Activated naive CD8-positive, alpha-beta T cell treated with anti-CD3 and anti-CD28 coated beads, Interleukin-2, amount 50 U/mL, for 24 hours (primary cell): ENCODE data around the gene GSN.

Source experiments
- ATAC-seq: fragments of 150-1000 bp; cut with Tn5 transposase; one replicate; pipeline ENCODE4 v1.10.0; 2021
- DNase-seq: peaks from one replicate; pipeline ENCODE4 v3.0.0; 2021
- H3K27ac Mint-ChIP-seq: one replicate; pipeline ENCODE4 v1.8.0; 2021; ENCODE audit warnings: mild to moderate bottlenecking, mixed read lengths
- H3K27me3 Mint-ChIP-seq: one replicate; pipeline ENCODE4 v1.8.0; 2021; ENCODE audit warnings: mixed read lengths
- H3K36me3 Mint-ChIP-seq: one replicate; pipeline ENCODE4 v1.8.0; 2021; ENCODE audit warnings: low read depth, mixed read lengths
- H3K4me1 Mint-ChIP-seq: one replicate; pipeline ENCODE4 v1.8.0; 2021; ENCODE audit warnings: mixed read lengths
- H3K4me3 Mint-ChIP-seq: one replicate; pipeline ENCODE4 v1.8.0; 2021; ENCODE audit warnings: mild to moderate bottlenecking, moderate library complexity, mixed read lengths
- H3K9me3 Mint-ChIP-seq: one replicate; pipeline ENCODE4 v1.8.0; 2021; ENCODE audit warnings: mixed read lengths

GSN gene

GRCh38 chr9:121296213-121297127, 28.5 kb downstream of the GSN start:
- Mint-ChIP-seq H3K27me3 (peaks cover 21% of the 10 kb centered on the region), H3K27ac (no peak overlapping the region), H3K4me1 (peaks cover 16% of the 10 kb centered on the region), H3K4me3 (no peak overlapping the region), H3K36me3 (no peaks in the 10 kb centered on the region), H3K9me3 (no peaks in the 10 kb centered on the region)
- DNase-seq (no peak), ATAC-seq (no peak)

DNA sequence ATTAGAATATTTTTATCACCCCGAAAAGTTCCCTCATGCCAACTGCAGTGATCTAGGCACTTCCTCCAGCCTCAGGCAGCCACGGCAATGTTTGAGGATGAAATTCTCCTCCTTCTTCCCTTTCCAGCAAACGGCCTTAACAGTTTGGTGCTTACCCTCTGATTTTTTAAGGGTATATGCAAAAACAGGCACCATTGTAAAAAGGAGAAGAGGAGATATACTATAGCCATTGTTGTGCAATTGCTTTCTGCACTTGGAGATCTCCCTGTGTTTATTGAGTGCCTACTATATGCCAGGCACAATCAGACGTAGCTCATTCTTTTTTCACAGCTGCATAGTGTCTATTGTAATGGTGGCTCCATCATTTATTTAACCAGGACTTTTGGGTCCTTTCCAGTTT, 29.4 kb downstream of the GSN start:
- Mint-ChIP-seq H3K9me3 (no peaks in the 10 kb centered on the region), H3K27ac (no peak overlapping the region), H3K4me3 (no peak overlapping the region), H3K27me3 (peaks cover 21% of the 10 kb centered on the region), H3K4me1 (peaks cover 16% of the 10 kb centered on the region), H3K36me3 (no peaks in the 10 kb centered on the region)
- ATAC-seq (no peak), DNase-seq (no peak)

GRCh38 chr9:121298016-121298538, 30.1 kb downstream of the GSN start:
- H3K27ac Mint-ChIP-seq, result no peak overlapping the region
- H3K4me3 Mint-ChIP-seq, result no peak overlapping the region

DNA sequence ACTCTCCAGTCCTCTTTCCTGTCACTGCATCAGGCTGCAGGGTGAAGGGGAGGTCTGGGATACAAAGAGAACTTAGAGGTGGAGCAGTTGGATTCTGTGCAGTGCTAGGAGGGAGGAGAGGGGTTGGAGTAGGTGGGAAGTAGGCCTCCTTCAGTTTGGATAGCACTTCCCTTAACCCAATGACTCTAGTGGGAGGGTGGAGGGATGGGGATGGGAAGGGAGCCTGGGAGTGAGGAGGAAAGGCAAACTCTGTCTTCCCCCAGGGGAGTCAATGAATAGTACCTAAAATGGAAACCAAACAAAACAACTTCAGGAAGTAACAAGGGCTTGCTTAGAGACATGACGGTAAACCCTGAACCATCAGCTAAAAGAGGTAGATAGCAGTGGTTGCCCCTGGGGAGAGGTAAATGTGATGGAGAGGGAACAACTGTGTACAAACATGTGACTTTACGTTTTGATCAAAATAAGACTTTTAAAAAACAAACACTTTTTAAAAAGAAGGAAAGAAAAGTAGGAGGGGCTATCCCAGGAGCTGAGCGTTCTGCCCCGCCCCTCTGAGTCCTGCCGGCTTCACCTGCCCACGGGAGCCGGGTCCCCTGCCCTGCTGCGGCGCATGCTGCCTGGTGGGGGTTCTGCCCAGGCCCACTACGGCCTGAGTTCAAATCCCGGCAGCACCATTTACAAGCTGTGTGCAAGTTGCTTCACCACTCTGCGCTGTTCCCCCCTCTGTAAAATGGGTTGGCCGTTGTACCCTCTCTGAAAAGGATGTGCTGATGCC, 30.9 kb downstream of the GSN start:
- ATAC-seq, result no peak
- H3K27ac Mint-ChIP-seq, result no peak overlapping the region

More at GRCh38 chr9:121298016-121298538, 30.1 kb downstream of the GSN start:
- Mint-ChIP-seq H3K27me3 (peaks cover 21% of the 10 kb centered on the region), H3K36me3 (no peaks in the 10 kb centered on the region), H3K4me1 (peaks cover 16% of the 10 kb centered on the region), H3K9me3 (no peaks in the 10 kb centered on the region)
- no peak for DNase-seq
- ATAC-seq, result no peak

GRCh38 chr9:121299467-121300282, 31.7 kb downstream of the GSN start:
- H3K36me3 Mint-ChIP-seq, result no peaks in the 10 kb centered on the region
- H3K27me3 Mint-ChIP-seq, result peaks cover 21% of the 10 kb centered on the region
- H3K4me3 Mint-ChIP-seq, result peak overlapping the region; percentile 74
- H3K27ac Mint-ChIP-seq, result peak overlapping the region; percentile 1
- no peaks in the 10 kb centered on the region for H3K9me3 Mint-ChIP-seq
- ATAC-seq (peak; percentile 48), DNase-seq (peak; percentile 18)
- H3K4me1 Mint-ChIP-seq, result peaks cover 16% of the 10 kb centered on the region

More for the DNA sequence above, 30.9 kb downstream of the GSN start:
- Mint-ChIP-seq H3K36me3 (no peaks in the 10 kb centered on the region), H3K4me1 (peaks cover 16% of the 10 kb centered on the region), H3K9me3 (no peaks in the 10 kb centered on the region), H3K27me3 (peaks cover 21% of the 10 kb centered on the region), H3K4me3 (peak overlapping the region; percentile 48)
- DNase-seq, result no peak

DNA sequence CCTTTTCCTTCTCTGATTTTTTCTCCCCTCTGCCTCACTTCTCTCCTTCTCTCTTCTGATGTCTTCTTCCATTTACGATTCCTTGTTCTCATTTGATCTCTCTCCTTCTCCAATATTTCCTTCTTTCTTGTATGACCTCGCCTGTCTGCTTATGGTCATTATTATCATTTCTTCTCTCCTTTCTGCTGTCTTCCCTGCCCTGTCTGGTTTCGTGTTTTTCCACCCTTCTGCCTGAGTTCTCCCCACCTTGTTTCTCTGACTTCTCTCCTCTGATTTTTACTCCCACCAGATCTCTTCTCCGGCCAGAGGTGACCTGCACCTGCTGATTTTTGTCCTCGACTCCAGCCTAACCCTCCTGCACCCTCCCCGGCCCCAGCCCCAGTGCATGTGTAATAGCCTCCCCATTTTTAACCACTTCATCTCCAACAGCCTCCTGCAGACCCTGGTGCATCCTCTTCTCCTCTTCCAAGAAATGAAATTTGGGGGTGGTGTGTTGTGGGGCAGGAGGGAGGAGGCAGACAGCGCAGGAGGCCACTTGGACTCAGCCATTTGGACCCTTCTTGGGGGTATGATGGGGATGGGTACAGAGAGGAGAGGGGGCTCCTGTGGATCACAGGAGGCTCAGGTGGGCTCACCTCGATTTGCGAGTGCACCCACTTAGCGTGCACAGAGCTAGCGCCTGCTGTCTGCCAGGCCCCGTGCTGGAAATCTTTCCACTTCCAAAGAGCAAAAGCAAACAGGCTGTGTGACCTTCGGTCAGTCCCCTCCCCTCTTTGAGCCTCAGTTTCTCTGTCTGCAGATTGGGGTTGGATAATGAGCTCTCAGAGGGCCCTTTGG, 32.5 kb downstream of the GSN start:
- H3K36me3 Mint-ChIP-seq, result no peaks in the 10 kb centered on the region
- peak overlapping the region; percentile 74 for H3K4me3 Mint-ChIP-seq
- H3K4me1 Mint-ChIP-seq, result peaks cover 16% of the 10 kb centered on the region
- H3K9me3 Mint-ChIP-seq, result no peaks in the 10 kb centered on the region
- no peak for DNase-seq
- peak overlapping the region; percentile 1 for H3K27ac Mint-ChIP-seq
- peaks cover 21% of the 10 kb centered on the region for H3K27me3 Mint-ChIP-seq
- no peak for ATAC-seq

- Mint-ChIP-seq H3K4me1 (peaks cover 16% of the 10 kb centered on the region), H3K36me3 (no peaks in the 10 kb centered on the region), H3K27ac (no peak overlapping the region), H3K27me3 (peaks cover 21% of the 10 kb centered on the region), H3K4me3 (no peak overlapping the region), H3K9me3 (no peaks in the 10 kb centered on the region)
- DNase-seq, result no peak
- ATAC-seq, result no peak
Observed at GRCh38 chr9:121301881-121302286, 33.9 kb downstream of the GSN start.

DNA sequence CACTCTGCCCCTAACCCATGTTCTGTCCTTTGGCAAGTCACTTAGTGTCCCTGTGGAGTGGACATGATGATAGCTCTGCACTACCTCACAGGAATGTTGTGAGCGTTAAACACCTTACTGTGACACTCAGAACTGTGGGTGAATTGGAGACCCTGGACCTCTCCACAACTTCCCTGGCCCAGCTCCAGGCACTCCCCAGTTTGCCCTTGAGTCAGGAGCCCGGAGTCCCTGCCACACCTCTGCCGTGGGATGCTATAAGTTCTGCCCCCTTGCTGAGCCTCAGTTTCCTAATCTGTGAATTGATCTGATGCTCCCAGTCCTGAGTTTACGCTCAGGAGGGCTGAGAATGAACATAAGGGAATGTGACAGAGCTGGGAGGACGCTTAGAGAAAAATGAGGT, 34.4 kb downstream of the GSN start:
- peaks cover 21% of the 10 kb centered on the region for H3K27me3 Mint-ChIP-seq
- DNase-seq, result no peak
- no peak overlapping the region for H3K27ac Mint-ChIP-seq
- H3K36me3 Mint-ChIP-seq, result no peaks in the 10 kb centered on the region
- no peak for ATAC-seq
- no peaks in the 10 kb centered on the region for H3K9me3 Mint-ChIP-seq
- H3K4me3 Mint-ChIP-seq, result no peak overlapping the region
- H3K4me1 Mint-ChIP-seq, result peaks cover 16% of the 10 kb centered on the region

GRCh38 chr9:121302786-121303185, 34.8 kb downstream of the GSN start:
- Mint-ChIP-seq H3K4me1 (peaks cover 16% of the 10 kb centered on the region), H3K36me3 (no peaks in the 10 kb centered on the region), H3K27ac (no peak overlapping the region), H3K9me3 (no peaks in the 10 kb centered on the region), H3K4me3 (no peak overlapping the region), H3K27me3 (peaks cover 21% of the 10 kb centered on the region)
- ATAC-seq (no peak), DNase-seq (no peak)

DNA sequence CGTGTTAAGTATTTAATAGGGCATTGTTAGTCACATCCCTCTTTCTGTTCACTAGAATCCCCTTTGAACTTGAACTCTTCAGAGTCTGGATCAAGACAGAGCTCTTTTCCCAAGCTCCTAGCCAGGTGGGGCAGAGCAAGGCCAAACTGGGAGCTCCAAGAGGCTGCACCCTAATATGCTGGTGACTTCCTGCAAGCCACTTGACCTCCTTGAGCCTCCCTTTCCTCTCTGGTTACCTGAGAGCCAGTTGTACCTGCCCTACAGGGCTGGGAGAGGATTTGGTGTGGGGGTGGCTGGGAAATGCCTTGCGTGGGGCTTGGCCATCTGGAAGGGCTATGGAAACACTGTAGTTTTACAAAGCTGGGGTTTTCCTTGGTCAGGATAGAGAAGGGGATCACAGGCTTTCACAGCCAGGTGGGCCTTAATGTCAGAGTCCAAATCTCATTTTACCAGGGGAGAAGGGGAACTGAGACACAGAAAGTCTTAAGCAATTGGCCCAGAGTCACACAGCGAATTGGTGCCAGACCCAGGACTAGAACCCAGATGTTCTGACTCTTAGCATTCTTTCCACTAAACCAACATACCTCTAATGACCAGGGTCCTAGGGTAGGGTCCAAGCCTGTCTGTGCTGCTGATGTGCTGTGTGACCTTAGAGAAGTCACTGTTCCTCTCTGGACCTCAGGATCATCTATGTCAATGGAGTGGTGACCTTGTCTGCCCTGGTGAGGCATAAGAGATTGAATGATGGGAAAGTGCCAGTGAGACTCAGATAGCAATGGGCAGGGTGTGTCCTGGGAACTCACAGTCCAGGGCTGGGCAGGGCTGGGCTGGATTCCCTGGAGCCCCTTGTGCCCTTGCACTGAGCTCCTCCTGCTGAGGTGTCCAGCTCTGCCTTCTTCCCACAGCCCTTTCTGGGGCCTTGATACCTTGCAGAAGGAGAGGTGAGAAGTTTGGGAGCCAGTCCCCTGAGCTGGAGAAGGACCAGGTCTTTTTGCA, 35.8 kb downstream of the GSN start:
- H3K4me1 Mint-ChIP-seq, result peaks cover 12% of the 10 kb centered on the region
- peaks cover 14% of the 10 kb centered on the region for H3K27me3 Mint-ChIP-seq
- ATAC-seq, result no peak

GRCh38 chr9:121304707-121305106, 36.7 kb downstream of the GSN start:
- Mint-ChIP-seq H3K4me3 (no peak overlapping the region), H3K27ac (no peak overlapping the region), H3K9me3 (no peaks in the 10 kb centered on the region), H3K4me1 (peaks cover 7% of the 10 kb centered on the region), H3K36me3 (no peaks in the 10 kb centered on the region), H3K27me3 (peaks cover 9% of the 10 kb centered on the region)
- ATAC-seq (no peak), DNase-seq (no peak)

More for the DNA sequence above, 35.8 kb downstream of the GSN start:
- Mint-ChIP-seq H3K4me3 (no peak overlapping the region), H3K9me3 (no peaks in the 10 kb centered on the region), H3K36me3 (no peaks in the 10 kb centered on the region), H3K27ac (no peak overlapping the region)
- DNase-seq, result no peak

- H3K4me1 Mint-ChIP-seq, result peaks cover 2% of the 10 kb centered on the region
- no peak overlapping the region for H3K27ac Mint-ChIP-seq
- DNase-seq (no peak), ATAC-seq (no peak)
- peaks cover 4% of the 10 kb centered on the region for H3K27me3 Mint-ChIP-seq
- H3K9me3 Mint-ChIP-seq, result no peaks in the 10 kb centered on the region
- no peaks in the 10 kb centered on the region for H3K36me3 Mint-ChIP-seq
- H3K4me3 Mint-ChIP-seq, result no peak overlapping the region
Observed at GRCh38 chr9:121305269-121305994, 37.5 kb downstream of the GSN start.
